Measurements from ENCODE around the gene ITGA2.
A peak's percentile ranks its signal among the peaks of the same experiment; 100 is the strongest.
"Not testable (repeated sequence)": the region's sequence is repeated elsewhere in the genome, so short reads cannot be mapped to it uniquely, and the experiment has no call there.

The ITGA2 gene

DNA sequence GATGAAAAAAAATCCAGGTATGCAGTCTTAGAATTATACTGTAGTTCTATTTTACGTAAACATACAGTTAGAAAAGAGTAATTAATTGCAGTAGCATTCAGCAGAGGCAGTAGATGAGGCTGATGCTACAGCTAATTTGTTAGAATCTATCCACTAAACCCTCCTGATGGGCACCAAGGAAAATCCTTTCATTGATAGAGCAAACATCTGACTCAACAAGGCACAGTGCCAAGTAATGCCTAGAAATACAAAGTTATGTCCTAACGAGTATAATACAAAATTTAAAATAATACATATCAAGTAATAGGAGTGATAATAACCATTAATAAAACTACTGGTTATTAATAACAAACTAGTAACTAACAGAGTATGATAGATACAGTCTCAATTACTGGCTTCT, 111.5 kb downstream of the ITGA2 start:
- DNase-seq (ENCODE audit: low read depth) = no peak

GRCh38 chr5:53105611-53106300, 116.6 kb downstream of the ITGA2 start:
- no peak for DNase-seq (ENCODE audit: low read depth)

GRCh38 chr5:53109056-53109442, 119.9 kb downstream of the ITGA2 start:
- no peak for DNase-seq (ENCODE audit: low read depth)

DNA sequence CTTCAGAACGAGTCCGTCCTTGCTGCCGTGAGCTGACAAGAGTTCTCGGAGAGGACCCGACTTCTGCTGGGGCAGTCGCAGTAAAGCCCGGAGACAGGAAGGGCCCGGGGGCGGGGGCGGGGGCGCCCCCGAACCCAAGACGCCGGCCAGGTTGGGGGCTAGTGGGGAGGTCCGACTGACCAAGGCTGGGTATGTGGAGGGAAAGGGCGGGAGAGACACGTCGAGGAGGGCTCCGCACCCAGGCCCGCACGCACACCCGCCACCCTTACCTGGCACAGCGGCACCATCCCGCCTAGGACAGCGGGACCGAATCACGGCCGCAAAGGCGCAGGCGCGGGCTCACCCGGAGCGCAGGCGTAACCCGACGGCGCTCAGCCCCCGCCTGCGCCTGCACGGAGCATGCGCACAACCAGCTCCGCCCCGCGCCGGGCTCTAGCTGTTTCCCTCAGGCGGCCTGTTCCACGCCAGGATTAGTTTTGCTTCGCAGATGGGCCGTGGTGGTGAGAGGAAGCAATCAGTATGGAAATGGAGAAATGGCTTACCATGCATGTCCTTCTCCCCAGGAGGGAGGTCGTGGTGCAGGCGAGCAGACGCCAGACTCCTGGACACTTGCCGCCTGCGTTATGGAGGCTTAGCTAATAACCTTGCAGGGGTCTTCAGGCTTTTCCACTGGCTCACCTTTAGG, 120.4 kb downstream of the ITGA2 start, which contains the start of gene MOCS2:
Gene MOCS2, minus strand, starts transcription at position 315 of the 685 bp plus-strand sequence. CDS start 2,583 bp downstream, outside the sequence.
- peak; percentile 87 for DNase-seq (ENCODE audit: low read depth)

DNA sequence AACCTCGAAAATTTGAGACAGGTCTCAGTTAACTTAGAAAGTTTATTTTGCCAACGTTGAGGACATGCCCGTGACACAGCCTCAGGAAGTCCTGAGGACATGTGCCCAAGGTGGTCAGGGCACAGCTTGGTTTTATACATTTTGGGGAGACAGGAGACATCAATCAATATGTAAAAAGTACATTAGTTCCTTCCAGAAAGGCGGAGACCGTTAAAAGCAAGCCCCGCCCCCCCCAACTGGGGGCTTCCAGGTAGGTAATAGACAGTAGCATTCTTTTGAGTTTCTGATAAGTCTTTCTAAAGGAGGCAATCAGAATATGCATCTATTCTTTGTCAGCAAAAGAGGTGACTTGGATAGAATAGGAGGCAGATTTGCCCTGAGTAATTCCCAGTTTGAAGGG, 121.0 kb downstream of the ITGA2 start:
- no peak for DNase-seq (ENCODE audit: low read depth)

DNA sequence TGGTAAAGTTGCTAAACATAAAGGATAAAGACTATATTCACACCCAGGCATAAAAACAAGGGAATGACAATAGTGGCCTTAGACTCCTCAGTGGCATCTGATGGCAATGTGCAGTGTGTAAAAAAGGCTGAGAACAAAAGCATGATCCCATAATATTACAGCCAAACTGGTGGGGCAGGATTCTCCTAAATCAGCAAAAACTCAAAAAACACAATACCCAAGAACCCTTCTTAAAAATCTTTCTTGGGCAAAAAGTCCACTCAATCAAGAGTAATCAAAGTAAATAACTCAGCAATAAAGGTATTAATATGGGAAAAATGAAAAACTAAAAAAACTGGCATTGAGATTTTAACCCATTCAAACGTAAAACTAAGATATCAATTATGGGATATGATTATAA, 122.0 kb downstream of the ITGA2 start:
- DNase-seq (ENCODE audit: low read depth) = no peak

GRCh38 chr5:53112307-53112706, 123.2 kb downstream of the ITGA2 start:
- not testable (repeated sequence) for DNase-seq (ENCODE audit: low read depth)

DNA sequence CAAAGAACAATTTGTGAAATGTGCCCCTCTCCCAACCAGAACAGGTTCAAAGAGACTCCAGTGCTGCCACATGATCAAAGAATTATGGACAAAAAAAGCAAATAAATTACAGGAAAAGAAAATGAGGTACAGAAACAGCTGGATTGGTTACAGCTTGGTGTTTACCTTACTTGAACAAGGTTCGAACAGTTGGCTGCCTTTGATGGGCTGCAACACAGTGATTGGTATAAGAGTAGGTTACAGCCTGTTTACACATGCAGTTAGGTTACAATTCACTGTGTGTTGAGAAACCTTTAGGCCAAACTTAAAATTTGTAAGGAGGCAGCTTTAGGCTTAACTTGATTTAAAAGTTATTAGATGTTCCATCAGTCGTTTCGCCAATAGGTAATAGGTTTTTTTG, 123.8 kb downstream of the ITGA2 start:
- DNase-seq (ENCODE audit: low read depth) = no peak

DNA sequence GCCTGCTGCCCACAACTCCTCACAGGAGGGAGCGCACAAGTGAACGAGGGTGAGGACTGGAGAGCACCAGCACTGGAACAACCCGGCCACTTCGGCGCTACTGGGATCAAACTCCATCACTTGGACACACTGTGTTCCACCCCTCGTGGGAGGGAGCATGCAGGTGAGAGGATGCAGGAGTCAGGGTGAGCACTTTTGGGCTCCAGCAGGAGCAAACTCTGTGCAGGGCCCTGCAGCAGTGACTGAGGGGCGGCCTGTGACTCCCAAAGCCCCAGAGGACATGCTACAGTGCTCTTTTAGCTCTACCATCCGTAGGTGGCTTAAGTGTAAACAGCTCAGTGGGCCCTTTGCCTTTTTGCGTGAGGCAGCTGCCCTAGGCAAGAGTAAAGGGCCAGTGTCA, 124.8 kb downstream of the ITGA2 start:
- no peak for DNase-seq (ENCODE audit: low read depth)

DNA sequence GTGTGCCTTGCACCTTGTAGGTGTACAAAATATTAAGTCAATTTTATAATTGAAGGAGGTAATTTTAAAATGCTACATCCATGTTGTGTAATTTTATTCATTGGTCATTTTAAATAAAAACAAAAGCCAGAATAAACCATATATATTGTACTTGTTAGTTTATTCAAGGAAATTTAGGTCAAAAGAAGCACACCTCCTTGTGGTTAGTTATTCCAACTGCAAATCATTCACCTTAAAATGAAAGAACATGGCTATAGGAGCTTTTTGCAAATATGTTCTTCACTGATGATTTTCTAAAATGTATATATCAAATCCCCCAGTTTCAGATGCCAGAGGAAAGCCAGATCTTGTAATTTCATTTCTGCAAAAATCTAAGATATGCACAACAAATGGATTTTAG, 125.8 kb downstream of the ITGA2 start:
- no peak for DNase-seq (ENCODE audit: low read depth)

DNA sequence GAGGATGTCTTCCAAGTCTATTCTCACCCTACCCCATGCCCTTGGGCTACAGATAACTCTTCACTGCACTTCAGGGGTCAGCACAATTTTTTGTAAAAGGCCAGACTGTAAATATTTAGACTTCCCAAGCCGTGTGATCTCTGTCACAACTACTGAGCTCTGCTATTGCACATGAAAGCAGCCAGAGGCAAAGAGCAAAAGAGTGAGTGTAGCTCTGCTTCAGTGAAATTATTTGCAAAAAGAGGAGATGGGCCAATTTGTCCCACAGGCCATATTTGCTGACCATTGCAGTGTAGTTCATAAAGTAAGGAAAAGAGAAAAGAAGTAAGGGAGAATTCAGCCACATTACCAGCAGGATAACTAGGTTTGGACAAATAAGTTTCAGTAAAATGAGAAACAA, 127.4 kb downstream of the ITGA2 start:
- no peak for DNase-seq (ENCODE audit: low read depth)

DNA sequence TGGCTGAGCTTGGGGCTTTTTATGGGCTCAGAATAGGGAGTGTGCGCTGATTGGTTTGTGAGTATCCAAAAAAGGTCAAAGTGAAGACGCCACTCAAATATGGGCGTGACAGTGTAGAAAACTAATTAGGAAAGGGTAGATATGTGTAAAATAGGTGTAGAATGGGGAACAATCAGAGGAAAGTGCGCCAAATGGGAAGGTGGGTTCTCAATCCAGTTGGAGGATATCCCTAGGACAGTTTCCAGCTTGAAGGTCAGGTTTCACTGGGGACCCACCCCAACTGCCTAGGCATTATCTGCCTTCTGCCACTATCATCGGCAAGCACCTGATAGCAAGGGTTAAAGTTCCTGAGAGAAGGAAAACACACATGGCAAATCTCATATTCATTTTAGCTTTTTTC, 129.7 kb downstream of the ITGA2 start:
- DNase-seq (ENCODE audit: low read depth) = no peak

- no peak for DNase-seq (ENCODE audit: low read depth)
Measured at GRCh38 chr5:53120165-53120564, 131.0 kb downstream of the ITGA2 start.

- no peak for DNase-seq (ENCODE audit: low read depth)
Measured at GRCh38 chr5:53123702-53124101, 134.6 kb downstream of the ITGA2 start.

- DNase-seq (ENCODE audit: low read depth) = no peak
Measured at GRCh38 chr5:53126521-53126920, 137.4 kb downstream of the ITGA2 start.

GRCh38 chr5:53127107-53127506, 138.0 kb downstream of the ITGA2 start:
- no peak for DNase-seq (ENCODE audit: low read depth)

DNA sequence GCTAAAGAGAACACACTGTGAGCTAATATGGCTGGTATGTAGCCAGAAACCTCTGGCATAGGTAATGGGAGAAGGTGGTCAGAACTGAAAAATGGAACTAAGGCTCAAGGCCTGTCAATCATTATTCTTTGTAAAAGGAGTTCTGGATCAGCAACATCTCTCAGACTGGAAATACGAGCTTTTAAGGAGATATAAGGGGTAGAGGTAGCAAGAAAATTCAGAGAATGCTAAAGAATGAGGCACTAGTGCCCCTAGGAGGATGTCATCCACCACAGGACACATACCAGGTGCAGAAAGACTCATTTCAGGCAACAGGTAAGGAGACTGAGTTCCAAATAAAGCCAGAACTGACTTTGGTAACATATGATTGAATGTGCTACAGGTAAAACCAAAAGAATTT, 139.3 kb downstream of the ITGA2 start:
- no peak for DNase-seq (ENCODE audit: low read depth)

GRCh38 chr5:53130266-53130665, 141.1 kb downstream of the ITGA2 start:
- DNase-seq (ENCODE audit: low read depth) = no peak

DNA sequence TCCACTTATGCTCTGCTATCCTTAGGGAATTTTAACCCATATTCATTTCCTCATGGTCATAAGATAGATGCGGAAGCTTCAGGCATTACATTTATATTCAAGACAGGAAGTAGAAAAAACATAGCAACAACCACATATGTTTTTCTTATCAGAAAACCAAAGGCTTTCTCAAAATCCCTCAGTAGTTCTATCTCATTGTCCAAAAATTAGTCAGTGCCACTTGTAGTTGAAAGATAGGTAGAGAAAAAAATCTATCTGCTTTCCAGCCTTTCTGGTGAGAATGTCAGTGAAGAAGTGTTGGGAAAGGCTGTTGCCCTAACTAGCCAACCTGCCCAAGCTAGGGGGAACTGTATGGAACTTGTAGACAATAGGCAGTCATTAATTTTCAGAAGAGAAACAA, 143.9 kb downstream of the ITGA2 start:
- DNase-seq (ENCODE audit: low read depth) = no peak

Measured in activated T-cell treated with anti-CD3 and anti-CD28 coated beads for 24 hours (primary cell).